Tibial artery (tissue), 4 donors: ENCODE results near the gene NIT2.

Experiments used
- DNase-seq, 2 donors: peaks; one replicate each; pipeline ENCODE4 v3.0.0-alpha.2; 2019
- H3K27ac ChIP-seq, 2 donors: fragments of 200-600 bp; sonication (generic) in 1 of 2; 1 replicate in 1 of 2; 2 replicates in 1 of 2; pipeline ENCODE4 v1.5.1; 2018 to 2019; ENCODE audit warnings: mild to moderate bottlenecking in 1 of 2
- H3K27me3 ChIP-seq, 2 donors: fragments of 200-600 bp; sonication (generic) in 1 of 2; one replicate each; pipeline versions ENCODE4 v1.5.1 to v1.6.0; 2016 to 2019
- H3K36me3 ChIP-seq, 3 donors: fragments of 200-600 bp; sonication (generic) in 2 of 3; one replicate each; pipeline ENCODE4 v1.5.1; 2016 to 2019; ENCODE audit warnings: mild to moderate bottlenecking in 2 of 3
- H3K4me1 ChIP-seq, 4 donors: fragments of 200-600 bp; sonication (generic) in 2 of 4; 1 replicate in 3 of 4; 2 replicates in 1 of 4; pipeline ENCODE4 v1.5.1; 2016 to 2019
- H3K4me3 ChIP-seq, 2 donors: fragments of 200-600 bp; sonication (generic) in 1 of 2; 1 replicate in 1 of 2; 2 replicates in 1 of 2; pipeline ENCODE4 v1.5.1; 2018 to 2019; ENCODE audit warnings: mild to moderate bottlenecking in 2 of 2
- H3K9me3 ChIP-seq, 3 donors: fragments of 200-600 bp; sonication (generic) in 1 of 3; one replicate each; pipeline ENCODE4 v1.5.1; 2016 to 2019
- CTCF ChIP-seq, 2 experiments: fragments of 200-600 bp in 1 of 2; fragments of 450-650 bp in 1 of 2; IDR thresholded peaks; one replicate each; pipeline ENCODE4 v1.5.1; 2017 to 2019; ENCODE audit warnings: antibody characterized with exemption in 2 of 2, mild to moderate bottlenecking in 1 of 2, moderate library complexity in 1 of 2
- intact Hi-C: fragments of 100-400 bp; cut with DNase I; formaldehyde crosslinking; loops from one replicate; pipeline ENCODE4 v1.15.0; 2023; ENCODE audit warnings: low total_unique reads

NIT2 gene

GRCh38 chr3:100402891-100403290, 68.3 kb downstream of the NIT2 start:
- Histone ChIP-seq H3K4me1 (peaks cover 0 to 39% (median 32%) of the 10 kb centered on the region in 4 donors), H3K36me3 (peaks cover 0 to under 1% (median 0%) of the 10 kb centered on the region in 3 donors), H3K4me3 (peak overlapping the region; percentile 97 to 99), H3K27me3 (no peaks in the 10 kb centered on the region), H3K9me3 (peaks cover 0 to 11% (median 0%) of the 10 kb centered on the region in 3 donors), H3K27ac (peak overlapping the region in 1 of 2 donors; percentile 99)
- no peak for DNase-seq
- intact Hi-C loops: loop anchor here (5.0 kb wide), 1 partner anchor 89 kb away; the partner anchor contains the start of gene TMEM45A
- TF ChIP-seq CTCF (IDR thresholded peaks at IDR 0.05): no peak

- H3K27me3 ChIP-seq: no peaks in the 10 kb centered on the region
- no peak for DNase-seq
- TF ChIP-seq CTCF (IDR thresholded peaks at IDR 0.05): no peak
- peak overlapping the region; percentile 97 to 99 for H3K4me3 ChIP-seq
- peaks cover 0 to 37% (median 28%) of the 10 kb centered on the region in 4 donors for H3K4me1 ChIP-seq
- peaks cover 0 to 5% (median 0%) of the 10 kb centered on the region in 3 donors for H3K36me3 ChIP-seq
- H3K27ac ChIP-seq: peak overlapping the region in 1 of 2 donors; percentile 99
- intact Hi-C loops: loop anchor here (5.0 kb wide), 1 partner anchor 89 kb away; the partner anchor contains the start of gene TMEM45A
- H3K9me3 ChIP-seq: peaks cover 0 to 11% (median 0%) of the 10 kb centered on the region in 3 donors
Observed at GRCh38 chr3:100403362-100404249, 69.0 kb downstream of the NIT2 start.

- Histone ChIP-seq H3K27ac (no peak overlapping the region), H3K9me3 (peaks cover 0 to 11% (median 0%) of the 10 kb centered on the region in 3 donors), H3K27me3 (no peaks in the 10 kb centered on the region), H3K36me3 (peaks cover 0 to 5% (median 0%) of the 10 kb centered on the region in 3 donors), H3K4me3 (no peak overlapping the region), H3K4me1 (peaks cover 0 to 31% (median 23%) of the 10 kb centered on the region in 4 donors)
- no peak for DNase-seq
- no peak for TF ChIP-seq CTCF (IDR thresholded peaks at IDR 0.05)
- intact Hi-C loops: loop anchor here (5.0 kb wide), 1 partner anchor 88 kb away; the partner anchor contains the start of gene TMEM45A
Observed at GRCh38 chr3:100404250-100404548, 69.6 kb downstream of the NIT2 start.

GRCh38 chr3:100407164-100407563, 72.6 kb downstream of the NIT2 start:
- Histone ChIP-seq H3K4me3 (no peak overlapping the region), H3K27ac (no peak overlapping the region), H3K36me3 (peaks cover 0 to 17% (median 12%) of the 10 kb centered on the region in 3 donors), H3K9me3 (peaks cover 0 to 20% (median 0%) of the 10 kb centered on the region in 3 donors), H3K27me3 (no peaks in the 10 kb centered on the region), H3K4me1 (peaks cover 0 to 21% (median 12%) of the 10 kb centered on the region in 4 donors)
- DNase-seq: no peak
- intact Hi-C loops: no loop called here
- TF ChIP-seq CTCF (IDR thresholded peaks at IDR 0.05): no peak

- H3K4me1 ChIP-seq: peaks cover 0 to 13% (median 9%) of the 10 kb centered on the region in 4 donors
- TF ChIP-seq CTCF (IDR thresholded peaks at IDR 0.05): no peak
- no peak overlapping the region for H3K27ac ChIP-seq
- peaks cover 0 to 20% (median 0%) of the 10 kb centered on the region in 3 donors for H3K9me3 ChIP-seq
- H3K27me3 ChIP-seq: no peaks in the 10 kb centered on the region
- H3K36me3 ChIP-seq: peaks cover 0 to 26% (median 12%) of the 10 kb centered on the region in 3 donors
- H3K4me3 ChIP-seq: no peak overlapping the region
- intact Hi-C loops: no loop called here
- DNase-seq: no peak
Observed at GRCh38 chr3:100407977-100408532, 73.5 kb downstream of the NIT2 start.
